Colon (tissue), 2 donors: ENCODE data around the gene TRIM58.

Experiments
- FAIRE-seq: peaks from 2 replicates; lab custom pipeline; 2012; peaks lifted over from hg19 to GRCh38; lab: Jason Lieb, UNC
- donor health status: control.
- donor health status: control.

The TRIM58 gene

DNA sequence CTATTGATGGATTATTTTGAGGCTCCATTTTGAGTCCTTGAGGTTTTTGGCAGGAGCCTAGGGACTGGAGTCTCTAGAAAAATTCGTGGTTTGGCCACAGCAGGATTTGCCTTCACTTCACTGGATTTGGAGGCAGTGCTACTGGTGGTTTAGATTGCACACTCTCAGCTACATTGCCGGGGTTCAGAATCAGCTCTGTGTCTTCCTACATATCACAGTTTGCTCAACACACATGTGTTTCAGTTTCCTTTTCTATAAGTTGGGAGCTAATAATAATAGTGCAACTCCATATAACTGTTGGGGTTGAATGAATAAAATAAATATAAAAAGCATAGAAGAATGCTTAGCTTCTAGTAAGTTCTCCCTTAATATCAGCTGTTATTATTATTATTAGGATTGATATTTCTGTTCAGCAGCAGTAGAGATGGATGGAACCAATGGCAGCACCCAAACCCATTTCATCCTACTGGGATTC is 38.2 kb downstream of the TRIM58 start, which contains the start of gene OR2W3:
TSS of gene OR2W3 (plus strand) at position 425 of the 475 bp plus-strand sequence. CDS start at position 425, 0 bp downstream.
- FAIRE-seq: no peak

DNA sequence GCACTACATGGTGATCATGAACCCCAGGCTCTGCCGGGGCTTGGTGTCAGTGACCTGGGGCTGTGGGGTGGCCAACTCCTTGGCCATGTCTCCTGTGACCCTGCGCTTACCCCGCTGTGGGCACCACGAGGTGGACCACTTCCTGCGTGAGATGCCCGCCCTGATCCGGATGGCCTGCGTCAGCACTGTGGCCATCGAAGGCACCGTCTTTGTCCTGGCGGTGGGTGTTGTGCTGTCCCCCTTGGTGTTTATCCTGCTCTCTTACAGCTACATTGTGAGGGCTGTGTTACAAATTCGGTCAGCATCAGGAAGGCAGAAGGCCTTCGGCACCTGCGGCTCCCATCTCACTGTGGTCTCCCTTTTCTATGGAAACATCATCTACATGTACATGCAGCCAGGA is 39.0 kb downstream of the TRIM58 start:
- FAIRE-seq: no peak

DNA sequence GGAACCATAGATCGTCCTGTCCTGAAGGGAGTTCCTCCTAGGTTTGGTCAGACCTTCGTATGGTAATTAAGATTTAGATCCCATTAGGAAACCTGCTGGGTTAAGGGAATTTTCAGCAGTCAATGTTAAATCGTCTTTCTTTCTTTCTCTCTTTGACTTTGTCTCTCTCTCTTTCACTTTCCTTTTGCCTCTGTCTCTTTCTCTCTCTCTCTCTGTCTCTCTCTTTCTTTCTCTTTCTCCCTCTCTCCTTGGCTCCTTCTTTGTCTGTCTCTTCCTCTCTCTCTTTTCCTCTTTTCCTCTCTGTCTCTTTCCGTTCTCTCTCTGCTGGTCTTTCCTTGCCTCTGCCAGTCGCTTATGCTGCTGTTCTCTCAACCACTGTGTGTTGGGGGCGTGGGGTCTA is 47.1 kb downstream of the TRIM58 start:
- FAIRE-seq: no peak

DNA sequence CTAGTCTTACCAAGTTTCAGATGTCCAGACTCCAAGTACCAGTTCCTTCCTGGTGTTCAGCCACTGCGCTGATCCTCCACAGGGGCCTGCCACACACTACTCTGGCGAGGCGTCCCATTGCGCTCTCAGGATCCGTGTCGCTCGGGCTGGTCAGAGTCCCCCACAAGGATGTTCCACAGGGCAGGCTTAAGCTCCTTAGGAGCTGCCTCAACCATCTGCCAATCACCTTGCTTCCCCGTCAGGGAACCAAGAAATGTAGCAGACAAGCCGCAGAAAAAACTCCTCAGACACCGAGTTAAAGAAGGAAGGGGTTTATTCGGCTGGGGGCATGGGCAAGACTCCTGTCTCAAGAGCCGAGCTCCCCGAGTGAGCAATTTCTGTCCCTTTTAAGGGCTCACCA is 48.2 kb downstream of the TRIM58 start:
- FAIRE-seq: no peak

DNA sequence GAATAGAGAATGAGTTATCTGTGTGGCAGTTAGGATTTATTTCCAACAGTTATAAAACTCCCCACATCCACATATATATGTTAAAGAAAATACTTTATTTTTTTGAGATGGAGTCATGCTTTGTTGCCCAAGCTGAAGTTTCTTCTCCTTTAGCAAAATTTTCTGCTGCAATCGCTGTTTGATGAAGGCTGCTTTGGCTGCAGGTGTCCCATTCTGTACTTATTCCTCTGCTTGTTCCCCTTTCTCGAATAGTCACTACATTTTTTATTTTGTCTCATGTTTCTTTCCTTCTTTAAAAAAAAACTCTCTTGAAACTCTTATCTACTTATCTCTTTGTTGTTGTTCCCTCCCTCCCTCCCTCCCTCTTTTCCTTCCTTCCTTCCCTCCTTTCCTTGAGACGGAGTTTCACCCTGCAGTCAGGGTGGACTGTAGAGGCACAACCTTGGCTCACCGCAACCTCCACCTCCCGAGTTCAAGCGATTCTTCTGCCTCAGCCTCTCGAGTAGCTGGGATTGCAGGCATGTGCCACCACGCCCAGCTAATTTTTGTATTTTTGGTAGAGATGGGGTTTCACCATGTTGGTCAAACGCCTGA is 49.0 kb downstream of the TRIM58 start:
- FAIRE-seq: no peak

DNA sequence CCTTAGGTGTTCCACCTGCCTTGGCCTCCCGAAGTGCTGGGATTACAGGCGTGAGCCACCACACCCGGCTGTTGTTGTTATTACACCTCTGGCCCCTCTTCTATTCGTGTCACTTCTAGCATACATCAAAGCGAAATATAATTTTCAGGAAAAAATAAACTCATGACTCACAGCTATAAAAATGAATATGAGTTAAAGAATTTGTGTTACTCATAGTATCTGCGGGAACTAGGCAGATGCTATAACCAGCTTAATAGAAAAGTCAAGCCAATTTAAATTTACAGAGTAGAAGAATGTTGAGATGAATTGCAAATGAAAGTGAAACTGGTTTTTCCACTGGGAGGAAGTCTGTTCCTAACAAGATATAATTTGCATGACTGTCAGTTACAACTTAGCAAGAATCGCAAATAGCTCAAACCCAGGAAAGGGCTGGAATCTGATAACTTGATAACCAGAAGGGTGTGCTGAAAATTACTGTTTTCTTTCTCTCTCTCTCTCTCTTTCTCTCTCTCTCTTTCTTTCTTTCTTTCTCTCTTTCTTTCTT is 49.6 kb downstream of the TRIM58 start:
- FAIRE-seq: peak; percentile 14

DNA sequence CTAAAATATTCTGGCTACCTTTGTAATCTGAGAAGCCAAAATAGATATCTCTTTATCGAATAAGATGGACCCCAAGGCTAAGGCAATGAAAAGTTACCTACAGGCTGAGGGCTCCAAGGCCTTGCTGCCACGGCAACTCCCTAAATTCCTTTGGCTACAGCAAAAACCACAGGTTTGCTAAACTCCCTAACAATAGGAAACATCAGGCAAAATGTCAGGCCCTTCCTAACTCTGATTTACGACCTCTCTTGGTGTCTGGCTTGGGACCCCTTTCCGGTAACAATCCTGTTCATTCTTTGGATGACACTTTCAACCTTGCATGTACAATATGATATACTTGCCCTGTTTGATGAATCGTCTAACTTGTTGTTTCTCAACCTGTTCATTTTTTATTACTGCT is 51.8 kb downstream of the TRIM58 start:
- no peak for FAIRE-seq

DNA sequence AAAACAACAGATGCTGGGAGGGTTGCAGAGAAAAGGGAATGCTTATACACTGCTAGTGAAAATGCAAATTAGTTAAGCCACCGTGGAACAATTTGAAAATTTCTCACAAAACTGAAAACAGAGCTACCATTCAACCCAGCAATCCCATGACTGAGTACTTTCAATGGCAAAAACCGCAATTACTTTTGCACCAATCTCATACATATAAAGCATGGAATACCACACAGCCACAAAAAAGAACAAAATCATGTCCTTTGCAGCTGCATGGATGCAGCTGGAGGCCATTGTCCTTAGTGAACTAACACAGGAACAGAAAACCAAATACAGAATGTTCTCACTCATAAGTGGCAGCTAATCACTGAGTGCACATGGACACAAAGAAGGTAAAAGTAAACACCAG is 56.8 kb downstream of the TRIM58 start:
- no peak for FAIRE-seq

DNA sequence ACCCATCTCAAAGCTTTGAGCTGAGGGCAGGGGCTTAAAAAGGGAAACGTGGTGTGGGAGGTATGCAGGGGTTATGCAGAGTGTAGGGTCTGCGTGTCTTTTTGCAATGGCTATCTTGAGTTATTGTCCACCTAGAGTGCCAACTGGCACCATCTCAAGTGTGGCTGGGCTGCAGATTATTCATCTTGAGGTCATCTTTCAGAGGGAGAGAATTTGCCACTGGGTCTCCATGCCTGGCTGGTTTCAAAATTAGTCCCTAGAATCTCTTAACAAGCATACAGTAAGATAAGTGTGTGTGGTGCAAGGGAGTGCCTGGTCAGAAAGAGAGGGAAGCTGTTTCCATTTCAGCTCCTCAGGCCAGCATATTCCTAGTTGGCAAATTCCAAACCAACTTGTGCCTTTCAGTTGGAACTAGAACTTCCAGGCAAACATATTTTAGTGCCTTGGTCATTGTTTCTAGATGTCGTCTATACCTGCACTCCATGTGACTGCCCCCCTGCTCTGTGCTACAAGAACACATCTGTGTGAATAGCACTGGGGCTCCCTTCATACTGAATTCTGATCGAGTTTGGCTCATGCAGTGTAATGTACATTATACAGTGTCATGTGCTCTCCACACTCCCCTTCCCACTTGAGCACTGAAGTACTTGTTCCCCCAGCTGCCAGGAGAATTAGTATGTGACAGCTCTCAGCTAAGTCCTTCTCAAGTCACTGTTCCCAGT is 58.1 kb downstream of the TRIM58 start:
- no peak for FAIRE-seq

DNA sequence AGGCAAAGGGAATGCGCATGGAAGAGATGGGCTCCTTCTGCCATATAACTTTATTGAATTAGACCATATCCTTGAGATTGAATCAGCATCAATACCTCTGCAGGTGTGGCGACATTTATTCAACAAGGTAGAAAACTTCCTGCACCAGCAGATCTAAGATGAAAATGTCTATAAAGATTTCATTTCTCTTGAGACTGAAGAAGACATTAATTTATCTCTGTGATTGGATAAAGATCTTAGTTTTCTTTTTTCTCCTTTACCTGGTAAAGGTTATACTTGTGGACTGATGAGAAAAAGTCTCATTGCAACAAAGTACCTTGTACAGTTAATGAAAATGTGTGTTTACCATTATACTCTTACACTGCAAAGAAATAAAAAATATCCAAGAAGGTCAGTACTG is 63.0 kb downstream of the TRIM58 start, which contains the start of gene OR2T8:
TSS of gene OR2T8 (plus strand) at position 301 of the 400 bp plus-strand sequence. CDS start 766 bp downstream, outside the sequence.
- no peak for FAIRE-seq

DNA sequence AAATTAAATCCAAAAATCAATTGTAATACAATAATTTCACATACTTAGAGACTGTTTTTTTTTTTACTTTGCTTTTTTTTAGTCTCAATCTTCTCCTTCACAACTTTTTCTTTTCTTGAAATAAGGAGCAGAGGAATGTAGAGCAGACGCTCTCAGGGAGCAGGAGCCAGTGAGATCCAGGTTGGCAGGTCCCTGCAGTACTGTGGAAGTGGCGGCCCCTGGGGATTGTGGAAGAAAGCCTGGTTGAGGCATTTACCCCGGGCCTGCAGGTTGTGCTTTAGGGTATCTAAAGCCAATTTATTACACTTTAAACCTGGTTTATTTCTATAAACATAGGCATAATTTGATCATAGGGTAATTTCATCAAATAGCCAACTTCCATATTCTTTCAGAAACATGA is 67.0 kb downstream of the TRIM58 start:
- no peak for FAIRE-seq

DNA sequence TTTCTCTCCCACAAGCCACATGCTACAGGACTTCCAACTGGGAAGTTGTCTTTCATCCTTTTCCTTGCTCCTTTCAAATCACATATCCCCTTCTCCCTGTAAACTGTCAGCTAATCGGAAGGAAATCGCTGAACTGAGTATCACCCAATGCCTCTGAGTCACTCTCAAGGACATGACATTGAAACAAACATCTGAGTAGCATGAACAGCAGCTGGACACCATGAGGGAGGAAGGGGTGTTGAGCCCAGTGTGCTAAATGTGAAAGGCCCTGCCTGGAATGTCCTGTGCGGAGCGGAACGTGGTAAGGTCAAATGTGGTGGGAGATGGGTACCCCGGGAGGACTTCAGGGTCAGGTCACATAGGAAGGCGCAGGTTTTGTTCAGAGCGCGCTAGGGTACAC is 67.9 kb downstream of the TRIM58 start, which contains the start of gene OR2AJ1:
TSS of gene OR2AJ1 (plus strand) at position 22 of the 400 bp plus-strand sequence. CDS start 8,880 bp downstream, outside the sequence.
- no peak for FAIRE-seq
